ENCODE measurements around the gene DCLK2.

GRCh38 chr4:150080875-150081274 lies 2.6 kb downstream of the DCLK2 start:
- TF ChIP-seq CTCF (IDR thresholded peaks at IDR 0.05), result no peak
- no peak for TF ChIP-seq EZH2 (IDR thresholded peaks at IDR 0.05; ENCODE audit: borderline replicate concordance, insufficient read depth, low read depth, low read length, poor library complexity, severe bottlenecking)
